Activated CD8-positive, alpha-beta T cell treated with anti-CD3 and anti-CD28 coated beads, Interleukin-2, amount 10 ng/mL, durations not matched to agents 7 days and 5 days (primary cell): Measurements from ENCODE around the gene MYORG. TPM values are rescaled to one million over a fixed set of nuclear protein-coding genes. Genes with fewer than 3 reads are reported as not detected.
A peak's percentile ranks its signal among the peaks of the same experiment; 100 is the strongest.

ENCODE experiments used
- ATAC-seq: fragments of 150-1000 bp; cut with Tn5 transposase; one replicate; pipeline ENCODE4 v1.10.0; 2021; ENCODE audit warnings: moderate library complexity
- CTCF ChIA-PET: fragments of 350-600 bp; sonication (Branson Sonifier 250); formaldehyde crosslinking; loops from one replicate; lab custom pipeline; 2021; ENCODE audit warnings: antibody characterized with exemption; lab: Charles Lee
- POLR2A ChIA-PET: fragments of 350-600 bp; sonication (Branson Sonifier 250); formaldehyde crosslinking; loops from one replicate; lab custom pipeline; 2021; ENCODE audit warnings: antibody characterized with exemption; lab: Charles Lee
- DNase-seq: peaks from one replicate; pipeline ENCODE4 v3.0.0-alpha.2; 2020
- H3K27ac Mint-ChIP-seq: one replicate; pipeline ENCODE4 v1.8.0; 2021; ENCODE audit warnings: mild to moderate bottlenecking, mixed read lengths
- H3K27me3 Mint-ChIP-seq: one replicate; pipeline ENCODE4 v1.8.0; 2021; ENCODE audit warnings: low read depth, mixed read lengths
- H3K36me3 Mint-ChIP-seq: one replicate; pipeline ENCODE4 v1.8.0; 2021; ENCODE audit warnings: low read depth, mixed read lengths
- H3K4me1 Mint-ChIP-seq: one replicate; pipeline ENCODE4 v1.8.0; 2021; ENCODE audit warnings: low read depth, mixed read lengths
- H3K4me3 Mint-ChIP-seq: one replicate; pipeline ENCODE4 v1.8.0; 2021; ENCODE audit warnings: mild to moderate bottlenecking, mixed read lengths
- H3K9me3 Mint-ChIP-seq: one replicate; pipeline ENCODE4 v1.8.0; 2022; ENCODE audit warnings: mixed read lengths; ENCODE audit not compliant: insufficient read depth
- total RNA-seq, 2 experiments: library from RNA; stranded (reverse); gene quantifications; one replicate each; pipeline ENCODE4 v1.2.3, GENCODE V29; 2021

MYORG gene
- total RNA-seq, 2 experiments from 2014 or later: 8.8 to 9.1 TPM

DNA sequence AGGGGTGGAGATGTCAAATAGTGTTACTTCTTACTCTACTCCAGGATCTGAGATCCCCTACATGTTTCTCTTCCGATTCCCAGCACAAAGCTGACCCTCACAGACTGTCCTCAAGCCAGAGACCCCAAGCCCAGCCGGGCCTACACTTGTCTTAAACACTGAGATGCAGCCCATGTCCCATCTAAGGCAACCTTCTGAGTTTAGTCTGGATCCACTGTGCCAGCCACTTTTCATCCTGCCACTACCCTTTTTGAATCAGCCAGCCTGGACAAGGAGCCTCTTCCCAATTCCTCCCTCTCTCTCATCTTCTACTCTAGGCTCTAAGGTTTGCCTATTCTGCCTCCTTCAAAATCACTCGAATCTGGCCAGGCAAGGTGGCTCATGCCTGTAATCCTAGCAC, 6.2 kb upstream of the MYORG start:
- peaks cover 12% of the 10 kb centered on the region for H3K27me3 Mint-ChIP-seq
- ChIA-PET CTCF (interaction anchor here (0.6 to 1.2 kb wide), 2 partner anchors 21 to 49 kb away, joined by 3 read pairs; no protein-coding TSS in a partner anchor), POLR2A (no interaction called here)
- ATAC-seq: no peak
- peaks cover 33% of the 10 kb centered on the region for H3K4me1 Mint-ChIP-seq
- no peaks in the 10 kb centered on the region for H3K36me3 Mint-ChIP-seq
- H3K27ac Mint-ChIP-seq: no peak overlapping the region
- DNase-seq: peak; percentile 18
- H3K9me3 Mint-ChIP-seq: no peaks in the 10 kb centered on the region
- H3K4me3 Mint-ChIP-seq: no peak overlapping the region

DNA sequence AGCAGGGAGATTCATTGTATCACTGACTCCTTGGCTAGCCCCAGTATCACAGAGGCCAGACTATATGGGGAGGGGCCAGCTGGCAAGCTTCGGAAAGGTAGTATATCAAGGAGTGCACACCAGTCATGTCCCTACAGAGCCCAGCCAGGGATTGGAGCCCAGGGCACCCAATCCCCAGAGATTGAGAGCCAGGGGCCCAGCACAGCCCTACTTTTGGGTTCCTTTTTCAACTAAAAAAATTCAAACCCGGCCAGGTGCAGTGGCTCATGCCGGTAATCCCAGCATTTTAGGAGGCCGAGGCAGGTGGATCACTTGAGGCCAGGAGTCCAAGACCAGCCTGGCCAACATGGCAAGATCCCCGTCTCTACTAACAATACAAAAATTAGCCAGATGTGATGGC, 5.4 kb upstream of the MYORG start:
- ChIA-PET CTCF (interaction anchor here (5.8 to 9.8 kb wide), 2 partner anchors 47 to 128 kb away, joined by 41 to 193 read pairs; no protein-coding TSS in a partner anchor), POLR2A (no interaction called here)
- DNase-seq (peak; percentile 15), ATAC-seq (no peak)
- Mint-ChIP-seq H3K4me1 (peaks cover 34% of the 10 kb centered on the region), H3K4me3 (no peak overlapping the region), H3K27me3 (peaks cover 12% of the 10 kb centered on the region), H3K27ac (no peak overlapping the region), H3K36me3 (no peaks in the 10 kb centered on the region), H3K9me3 (no peaks in the 10 kb centered on the region)

DNA sequence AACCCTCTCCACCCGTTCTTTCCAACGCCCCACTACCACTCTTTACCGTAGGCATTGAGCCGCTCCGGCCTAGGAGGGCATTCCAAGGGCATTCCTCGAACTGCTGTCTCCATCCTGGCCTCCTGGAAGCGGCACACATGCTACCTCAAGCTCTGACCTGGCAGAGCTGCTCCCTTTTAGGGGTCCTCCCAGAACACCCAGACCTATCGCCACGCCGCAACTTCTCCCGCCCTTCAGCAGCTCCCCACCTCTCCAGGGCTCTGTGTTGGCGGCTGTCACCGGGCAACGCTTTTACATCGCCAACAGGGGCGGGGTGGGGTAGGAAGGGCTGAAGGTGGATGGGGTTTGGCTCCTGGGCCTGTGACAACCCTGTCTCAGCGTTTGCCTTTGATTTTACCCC, 4.6 kb upstream of the MYORG start:
- H3K36me3 Mint-ChIP-seq: no peaks in the 10 kb centered on the region
- DNase-seq (peak; percentile 39), ATAC-seq (no peak)
- ChIA-PET CTCF (interaction anchor here (1.6 to 9.8 kb wide), 3 partner anchors 23 to 127 kb away, joined by 6 to 193 read pairs (median 41); no protein-coding TSS in a partner anchor), POLR2A (interaction anchor here (0.8 kb wide), 1 partner anchor 44 kb away, joined by 3 read pairs; no protein-coding TSS in a partner anchor)
- H3K9me3 Mint-ChIP-seq: no peaks in the 10 kb centered on the region
- H3K27me3 Mint-ChIP-seq: peaks cover 12% of the 10 kb centered on the region
- peak overlapping the region; percentile 31 for H3K27ac Mint-ChIP-seq
- peaks cover 37% of the 10 kb centered on the region for H3K4me1 Mint-ChIP-seq
- peak overlapping the region; percentile 84 for H3K4me3 Mint-ChIP-seq

DNA sequence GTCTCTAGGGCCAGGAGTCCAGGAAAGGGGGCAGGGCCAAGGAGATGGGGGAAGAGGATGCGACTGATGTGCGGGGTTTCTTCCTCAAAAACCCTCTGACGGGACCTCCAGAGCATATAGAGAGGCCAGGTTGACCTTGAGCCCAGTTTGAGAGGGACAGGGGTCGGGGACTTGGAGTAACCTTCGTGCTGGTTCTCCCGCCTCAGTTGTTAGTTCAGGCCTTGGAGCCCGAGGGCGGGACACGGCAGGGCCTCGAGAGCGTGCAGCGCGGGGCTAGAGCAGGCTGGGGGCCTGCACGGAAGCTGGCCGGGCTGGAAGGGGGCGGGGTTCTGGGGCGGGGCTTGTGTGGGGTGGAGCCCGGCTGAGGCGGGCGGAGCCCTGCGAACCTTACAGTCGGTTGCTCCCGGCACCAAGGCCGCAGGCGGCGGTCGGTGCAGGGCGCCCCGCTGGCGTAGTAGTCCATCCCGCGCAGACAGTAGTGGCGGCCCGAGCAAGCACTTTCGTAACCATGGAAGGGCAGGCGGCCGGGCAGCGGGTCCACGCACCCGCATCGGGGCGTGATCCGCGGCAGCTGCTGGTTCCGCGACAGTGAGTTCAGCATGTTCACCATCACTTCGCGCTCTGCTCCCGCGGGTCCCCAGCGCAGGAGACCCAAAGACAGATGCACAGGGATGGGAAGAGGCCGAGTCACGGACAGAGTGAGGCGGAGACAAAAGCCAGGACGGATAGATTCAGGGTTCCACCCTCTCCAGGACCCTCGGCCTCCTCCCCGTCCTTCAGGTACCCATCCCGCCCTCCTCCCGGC, 4.0 kb upstream of the MYORG start:
- Mint-ChIP-seq H3K4me3 (peak overlapping the region; percentile 84), H3K36me3 (peaks cover 1% of the 10 kb centered on the region)
- POLR2A ChIA-PET: interaction anchor here (0.6 to 1.7 kb wide), 6 partner anchors 44 to 240 kb away, joined by 3 to 7 read pairs (median 3); partner anchors contain the start of gene DCTN3

DNA sequence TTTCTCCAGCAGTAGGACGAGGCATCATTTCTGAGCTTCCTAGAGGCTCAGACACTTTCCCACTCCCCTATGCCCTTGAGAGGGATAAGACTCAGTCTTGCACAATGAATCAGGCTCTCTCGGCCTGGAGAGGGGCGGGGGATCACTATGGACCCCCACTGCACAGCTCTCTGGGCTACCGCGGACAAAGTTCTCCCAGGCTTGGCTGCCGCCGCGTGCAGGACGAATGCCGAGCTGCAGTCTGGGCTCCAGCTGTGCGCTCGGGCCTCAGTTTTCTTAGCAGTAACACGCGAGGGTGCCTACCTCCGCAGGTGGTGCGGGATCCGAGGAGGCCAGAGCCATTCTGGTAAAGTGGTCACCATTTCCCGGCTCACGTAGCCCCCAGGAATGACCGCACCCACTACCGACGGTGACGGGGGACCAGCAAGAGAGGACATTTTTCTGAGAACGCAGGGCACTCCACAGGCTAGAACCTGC, 3.4 kb upstream of the MYORG start:
- CTCF ChIA-PET: interaction anchor here (0.7 to 9.8 kb wide), 8 partner anchors 24 to 439 kb away, joined by 4 to 193 read pairs (median 6); no protein-coding TSS in a partner anchor
- H3K4me3 Mint-ChIP-seq: peak overlapping the region; percentile 84
- ATAC-seq: no peak
- H3K27me3 Mint-ChIP-seq: peaks cover 12% of the 10 kb centered on the region
- peaks cover 50% of the 10 kb centered on the region for H3K4me1 Mint-ChIP-seq
- no peaks in the 10 kb centered on the region for H3K9me3 Mint-ChIP-seq
- POLR2A ChIA-PET: interaction anchor here (1.1 to 1.7 kb wide), 4 partner anchors 46 to 240 kb away, joined by 3 to 7 read pairs (median 4); partner anchors contain the start of gene DCTN3
- peaks cover 1% of the 10 kb centered on the region for H3K36me3 Mint-ChIP-seq
- peak overlapping the region; percentile 83 for H3K27ac Mint-ChIP-seq
- DNase-seq: no peak

More for the DNA sequence above, 4.0 kb upstream of the MYORG start:
- H3K4me1 Mint-ChIP-seq: peaks cover 43% of the 10 kb centered on the region
- ATAC-seq (peak; percentile 52), DNase-seq (peak; percentile 86)
- H3K27ac Mint-ChIP-seq: peak overlapping the region; percentile 83
- no peaks in the 10 kb centered on the region for H3K9me3 Mint-ChIP-seq
- CTCF ChIA-PET: interaction anchor here (0.7 to 9.8 kb wide), 7 partner anchors 23 to 439 kb away, joined by 4 to 193 read pairs (median 7); no protein-coding TSS in a partner anchor
- peaks cover 12% of the 10 kb centered on the region for H3K27me3 Mint-ChIP-seq

DNA sequence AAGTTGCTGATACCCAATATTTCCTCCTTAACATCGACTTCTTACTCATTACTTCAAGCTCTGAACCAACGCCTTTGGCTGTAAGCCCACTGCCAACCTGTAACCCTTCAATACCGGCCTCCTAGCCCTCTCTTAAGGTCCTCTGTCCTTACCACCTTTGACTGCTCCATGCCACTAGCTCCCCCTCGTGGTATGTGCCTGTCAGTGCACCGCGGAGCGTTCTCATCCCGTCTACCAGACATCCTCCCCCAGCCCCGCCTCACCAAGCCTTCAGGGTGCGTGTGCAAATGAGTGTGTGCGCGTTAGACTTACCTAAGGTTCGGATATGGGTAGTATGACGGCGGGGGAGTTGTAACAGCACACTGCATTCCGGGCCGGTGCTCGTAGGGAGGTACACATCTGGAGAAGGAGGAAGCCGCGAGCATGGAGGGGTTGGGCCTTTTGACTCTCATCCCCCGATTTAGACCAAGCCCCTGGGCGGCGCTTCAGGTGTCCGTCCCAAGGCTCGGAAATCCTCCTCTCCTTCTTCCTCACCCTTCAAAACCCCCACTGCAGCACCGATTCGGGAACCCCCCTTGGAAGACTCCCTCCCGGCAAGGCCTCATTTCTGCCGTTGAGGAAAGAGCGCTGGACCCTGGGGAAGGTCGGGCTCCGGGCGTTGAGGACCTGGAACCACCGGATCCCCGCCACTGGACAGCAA, 2.8 kb upstream of the MYORG start:
- H3K27ac Mint-ChIP-seq: peak overlapping the region; percentile 83

DNA sequence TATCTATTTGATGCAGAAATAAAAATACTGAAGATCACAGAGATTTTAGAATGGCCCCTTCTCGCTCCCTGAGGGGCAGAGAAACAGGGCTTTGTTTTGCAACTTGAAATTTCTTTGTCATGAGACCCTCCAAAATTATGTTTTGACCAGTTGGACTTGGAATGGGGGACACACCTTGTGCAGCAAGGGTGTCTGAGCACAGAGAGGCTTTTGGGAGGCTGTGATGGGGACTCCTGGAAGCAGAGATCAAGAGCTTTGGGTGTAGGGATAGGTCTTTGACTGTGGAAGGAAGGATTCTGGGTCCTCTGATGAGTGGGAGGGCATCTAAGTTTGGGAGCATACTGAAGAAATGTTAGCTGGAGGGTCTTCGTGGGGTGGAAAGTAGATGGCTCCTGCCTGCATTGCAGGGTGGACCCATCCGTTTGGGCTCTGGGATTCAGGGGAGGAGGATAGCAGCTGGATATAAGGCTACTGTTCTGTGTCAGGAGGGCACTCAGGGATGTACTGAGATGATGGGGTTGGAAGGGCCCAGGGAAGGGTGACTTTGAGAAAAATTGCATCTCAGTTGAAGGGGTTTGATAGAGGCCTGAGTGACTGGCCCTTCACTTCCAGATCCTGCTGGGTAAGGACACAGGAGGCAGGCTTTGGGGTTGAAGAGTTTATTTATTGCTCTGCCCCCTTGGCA, 1.8 kb upstream of the MYORG start:
- ATAC-seq: no peak
- POLR2A ChIA-PET: interaction anchor here (0.7 to 1.7 kb wide), 4 partner anchors 40 to 48 kb away, joined by 3 to 7 read pairs (median 6); no protein-coding TSS in a partner anchor
- H3K27ac Mint-ChIP-seq: no peak overlapping the region
- H3K9me3 Mint-ChIP-seq: no peaks in the 10 kb centered on the region
- peaks cover 1% of the 10 kb centered on the region for H3K36me3 Mint-ChIP-seq
- DNase-seq: no peak
- H3K4me1 Mint-ChIP-seq: peaks cover 54% of the 10 kb centered on the region
- CTCF ChIA-PET: interaction anchor here (0.6 to 9.8 kb wide), 12 partner anchors 9 to 286 kb away, joined by 3 to 193 read pairs (median 4); partner anchors contain the start of gene UBAP1
- H3K27me3 Mint-ChIP-seq: peaks cover 12% of the 10 kb centered on the region
- peak overlapping the region; percentile 48 for H3K4me3 Mint-ChIP-seq

More for the DNA sequence above, 2.8 kb upstream of the MYORG start:
- CTCF ChIA-PET: interaction anchor here (0.6 to 9.8 kb wide), 11 partner anchors 10 to 285 kb away, joined by 3 to 193 read pairs (median 4); no protein-coding TSS in a partner anchor
- POLR2A ChIA-PET: interaction anchor here (0.6 to 1.7 kb wide), 5 partner anchors 41 to 776 kb away, joined by 3 to 7 read pairs (median 5); no protein-coding TSS in a partner anchor
- Mint-ChIP-seq H3K4me3 (peak overlapping the region; percentile 84), H3K4me1 (peaks cover 50% of the 10 kb centered on the region), H3K36me3 (peaks cover 1% of the 10 kb centered on the region), H3K27me3 (peaks cover 12% of the 10 kb centered on the region), H3K9me3 (no peaks in the 10 kb centered on the region)
- peak; percentile 34 for ATAC-seq
- DNase-seq: peak; percentile 96

DNA sequence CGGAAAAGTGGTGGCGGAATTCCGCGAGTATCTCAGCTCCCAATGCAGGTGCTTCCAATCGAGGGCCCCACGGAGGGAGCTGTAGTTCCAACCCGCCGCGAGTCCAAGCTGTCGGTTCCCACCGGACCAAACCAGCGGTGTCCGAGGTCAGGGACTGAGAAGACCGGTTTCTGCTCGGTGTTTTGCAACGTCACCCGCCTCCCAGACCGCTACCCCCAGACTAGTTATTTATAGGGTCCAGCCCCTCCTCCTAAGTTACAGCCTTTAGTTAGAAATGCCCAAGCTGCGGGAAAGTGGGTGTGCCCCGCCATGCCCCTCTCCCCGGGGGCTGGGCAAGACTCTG, 677 bp upstream of the MYORG start:
- peak overlapping the region; percentile 60 for H3K27ac Mint-ChIP-seq
- H3K4me3 Mint-ChIP-seq: peak overlapping the region; percentile 97
- ChIA-PET CTCF (interaction anchor here (0.6 to 9.8 kb wide), 8 partner anchors 8 to 123 kb away, joined by 3 to 193 read pairs (median 3); no protein-coding TSS in a partner anchor), POLR2A (interaction anchor here (1.3 kb wide), 1 partner anchor 47 kb away, joined by 11 read pairs; no protein-coding TSS in a partner anchor)
- DNase-seq (peak; percentile 33), ATAC-seq (no peak)
- H3K27me3 Mint-ChIP-seq: peaks cover 12% of the 10 kb centered on the region
- peaks cover 7% of the 10 kb centered on the region for H3K36me3 Mint-ChIP-seq
- H3K4me1 Mint-ChIP-seq: peaks cover 54% of the 10 kb centered on the region
- no peaks in the 10 kb centered on the region for H3K9me3 Mint-ChIP-seq

DNA sequence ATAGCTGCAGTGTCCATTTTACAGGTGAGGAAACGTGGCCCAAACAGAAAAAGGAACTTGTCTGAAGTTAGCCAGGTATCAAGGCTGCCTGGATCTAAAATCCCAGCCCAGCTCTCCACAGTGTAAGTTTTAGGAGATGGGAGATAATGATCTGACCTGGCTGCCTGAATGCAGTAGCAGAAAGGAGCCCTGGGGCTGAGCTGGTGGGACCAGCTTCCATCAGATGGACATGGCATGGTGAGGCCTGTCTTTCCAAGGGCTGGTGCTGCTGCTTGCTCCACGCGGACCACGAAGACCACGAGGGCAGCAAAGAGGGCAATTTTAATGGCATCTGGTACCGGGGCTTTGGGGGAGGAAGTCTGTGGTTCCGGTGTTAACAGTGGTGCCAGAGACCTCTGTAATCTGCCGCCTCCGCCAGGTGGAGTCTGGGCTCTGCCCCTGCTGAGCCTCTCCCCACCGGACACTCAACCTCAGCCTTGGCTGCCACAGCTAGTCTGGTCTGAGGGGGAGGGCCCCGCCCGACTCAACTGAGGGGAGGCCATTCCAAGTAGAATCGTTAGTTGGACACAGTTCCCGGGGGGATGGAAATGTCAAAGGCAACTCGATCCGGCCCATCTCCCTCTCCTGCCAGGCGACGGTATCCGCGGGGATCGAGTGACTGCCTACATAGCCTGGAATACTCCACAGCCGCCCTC, 650 bp downstream of the MYORG start:
- H3K27ac Mint-ChIP-seq: peak overlapping the region; percentile 90
- H3K4me3 Mint-ChIP-seq: peak overlapping the region; percentile 97
- peaks cover 4% of the 10 kb centered on the region for H3K9me3 Mint-ChIP-seq
- ATAC-seq (peak; percentile 20), DNase-seq (peak; percentile 77)
- CTCF ChIA-PET: interaction anchor here (1.0 to 9.8 kb wide), 5 partner anchors 41 to 597 kb away, joined by 3 to 193 read pairs (median 5); no protein-coding TSS in a partner anchor
- POLR2A ChIA-PET: no interaction called here
- H3K36me3 Mint-ChIP-seq: peaks cover 16% of the 10 kb centered on the region
- H3K27me3 Mint-ChIP-seq: peaks cover 7% of the 10 kb centered on the region
- peaks cover 48% of the 10 kb centered on the region for H3K4me1 Mint-ChIP-seq

DNA sequence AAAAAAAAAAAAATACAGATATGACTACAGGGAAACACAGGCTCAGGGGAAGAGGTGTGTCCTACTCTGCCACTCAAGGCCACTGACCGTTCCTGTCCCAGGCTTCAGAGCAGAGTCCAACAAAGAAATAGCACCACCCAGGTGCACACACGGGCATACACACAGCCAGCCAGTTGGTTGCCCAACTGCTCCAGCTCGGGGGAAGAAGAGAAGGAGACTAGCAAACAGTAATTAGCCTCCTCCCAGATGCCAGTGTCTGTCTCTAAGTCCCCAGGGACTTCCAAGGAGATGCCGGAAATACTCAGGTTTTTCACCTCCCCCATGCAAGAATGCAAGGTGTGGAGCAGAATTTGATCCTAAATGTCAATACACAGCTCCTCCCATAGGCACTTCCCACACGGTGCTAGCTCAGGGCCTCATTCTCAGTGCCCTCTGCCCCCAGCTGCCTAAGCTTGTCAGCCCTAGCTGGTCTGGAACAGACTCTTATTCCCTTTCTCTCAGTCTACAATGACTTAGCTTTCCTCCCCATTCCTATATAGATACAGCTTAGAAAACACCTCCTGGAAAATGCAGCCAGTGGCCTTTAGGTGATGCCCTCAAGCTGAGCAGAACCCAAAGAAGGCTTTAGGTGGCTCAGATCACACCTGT, 1.7 kb downstream of the MYORG start:
- ChIA-PET CTCF (interaction anchor here (1.0 to 9.8 kb wide), 5 partner anchors 11 to 596 kb away, joined by 3 to 193 read pairs (median 5); no protein-coding TSS in a partner anchor), POLR2A (no interaction called here)
- Mint-ChIP-seq H3K9me3 (peaks cover 5% of the 10 kb centered on the region), H3K27ac (peak overlapping the region; percentile 36), H3K27me3 (peaks cover 5% of the 10 kb centered on the region), H3K4me1 (peaks cover 46% of the 10 kb centered on the region), H3K36me3 (peaks cover 26% of the 10 kb centered on the region), H3K4me3 (peak overlapping the region; percentile 97)
- ATAC-seq (no peak), DNase-seq (no peak)
